ENCODE data around the gene SLC22A12.
"Not testable (repeated sequence)": the region's sequence is repeated elsewhere in the genome, so short reads cannot be mapped to it uniquely, and the experiment has no call there.

Gene SLC22A12

DNA sequence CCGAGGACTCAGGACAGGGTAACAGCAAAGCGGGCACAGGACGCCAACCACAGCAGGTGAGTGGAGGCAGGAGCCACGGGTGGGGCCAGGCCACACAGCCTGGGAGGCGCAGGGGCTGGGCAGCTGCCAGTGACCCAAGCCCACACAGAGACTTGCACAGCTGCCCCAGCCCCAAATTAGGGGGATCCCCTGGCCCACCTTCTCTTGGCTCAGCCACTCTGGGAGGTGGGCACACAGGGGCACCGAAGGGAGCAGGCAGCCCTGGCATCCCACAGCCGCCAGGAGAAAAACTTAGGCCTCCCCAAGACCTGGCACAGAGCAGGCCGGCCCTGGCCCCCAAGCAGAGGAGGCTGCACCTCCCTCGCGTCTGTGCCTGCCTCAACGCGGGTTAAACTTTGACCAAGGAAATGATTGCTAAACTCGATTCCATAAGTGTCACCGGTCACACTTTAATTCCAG lies at the start of gene SLC22A12:
Gene SLC22A12 (plus strand): TSS at position 458 of the 459 bp plus-strand sequence. CDS start 337 bp downstream, outside the sequence.
- no peak for DNase-seq (ENCODE audit: low spot score)

- DNase-seq (ENCODE audit: low spot score) = no peak
Measured at GRCh38 chr11:64542172-64543125, 48.6 kb upstream of the SLC22A12 start.

- no peak for DNase-seq (ENCODE audit: low spot score)
Measured at GRCh38 chr11:64543818-64544217, 47.2 kb upstream of the SLC22A12 start.

DNA sequence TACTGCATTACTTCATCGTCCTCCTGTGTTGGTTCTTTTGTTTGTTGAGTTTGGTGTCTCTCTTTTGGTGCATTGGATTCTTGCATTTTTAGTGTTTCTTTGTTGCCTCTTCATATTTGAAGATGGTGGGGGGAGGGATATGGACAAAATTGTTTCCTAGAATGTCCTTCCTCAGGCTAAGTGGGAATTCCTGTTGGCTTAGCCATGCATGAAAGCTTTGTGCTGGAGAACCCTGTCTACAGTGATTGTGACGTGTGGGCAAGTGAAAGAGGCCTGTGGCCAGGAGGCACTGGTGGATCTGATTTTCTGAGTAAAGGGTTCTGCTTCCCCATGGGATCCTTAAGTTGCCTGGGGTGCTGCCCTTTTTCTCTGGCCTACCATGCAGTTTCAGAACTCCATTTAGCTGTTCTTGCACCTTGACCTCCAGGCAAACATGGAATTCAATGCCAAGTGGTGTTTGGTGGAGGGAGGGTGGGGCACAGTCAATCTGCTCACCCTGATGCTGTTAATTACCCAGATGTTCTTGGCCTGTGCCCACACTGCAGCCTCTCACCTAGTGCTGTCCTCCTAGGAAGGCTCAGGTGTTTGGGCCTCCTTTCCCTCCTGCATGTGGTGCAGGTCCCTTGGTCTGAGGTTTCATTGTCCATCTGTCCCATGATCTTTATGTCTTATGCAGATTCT lies 46.3 kb upstream of the SLC22A12 start:
- no peak for DNase-seq (ENCODE audit: low spot score)

GRCh38 chr11:64545619-64546018 lies 45.4 kb upstream of the SLC22A12 start:
- peak; percentile 68 for DNase-seq (ENCODE audit: low spot score)

DNA sequence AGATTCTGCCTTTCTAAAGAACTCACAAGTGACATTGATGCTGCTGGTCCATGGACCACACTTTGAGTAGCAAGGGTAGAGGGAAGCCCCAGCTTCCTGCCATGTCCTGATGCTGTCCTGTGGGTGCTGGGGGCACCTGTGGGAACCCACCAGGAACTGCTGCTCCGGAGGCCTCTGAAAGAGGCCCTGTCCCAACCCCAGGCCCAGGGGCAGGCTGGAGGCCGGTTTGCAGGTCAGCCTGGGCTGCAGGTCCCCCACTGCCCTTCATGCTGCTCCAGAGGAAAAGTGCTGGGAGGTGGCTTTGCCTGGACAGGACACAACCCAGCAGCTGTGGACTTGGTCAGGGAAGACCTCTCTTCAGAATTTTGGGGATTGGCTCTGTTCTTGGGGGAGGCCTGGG lies 44.8 kb upstream of the SLC22A12 start:
- no peak for DNase-seq (ENCODE audit: low spot score)

DNA sequence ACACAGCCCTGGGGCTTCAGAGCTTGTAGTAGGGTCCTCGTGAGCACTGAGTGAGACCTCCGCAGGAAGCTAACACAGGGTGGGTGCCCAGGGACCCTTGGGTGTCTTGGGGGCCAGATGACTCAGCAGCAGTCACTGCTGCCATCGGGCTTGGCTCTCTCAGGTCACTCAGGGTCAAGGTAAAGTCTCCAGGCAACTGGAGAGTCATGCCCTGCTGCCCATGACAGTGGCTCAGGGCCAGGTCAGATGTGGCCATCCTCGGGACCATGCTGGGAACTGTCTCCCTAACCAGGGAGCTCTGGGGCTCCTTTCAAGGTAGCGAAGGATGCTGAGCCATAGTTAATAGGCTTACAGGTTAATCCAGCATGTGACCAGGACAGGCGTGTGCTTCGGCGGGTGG lies 44.4 kb upstream of the SLC22A12 start:
- no peak for DNase-seq (ENCODE audit: low spot score)

DNA sequence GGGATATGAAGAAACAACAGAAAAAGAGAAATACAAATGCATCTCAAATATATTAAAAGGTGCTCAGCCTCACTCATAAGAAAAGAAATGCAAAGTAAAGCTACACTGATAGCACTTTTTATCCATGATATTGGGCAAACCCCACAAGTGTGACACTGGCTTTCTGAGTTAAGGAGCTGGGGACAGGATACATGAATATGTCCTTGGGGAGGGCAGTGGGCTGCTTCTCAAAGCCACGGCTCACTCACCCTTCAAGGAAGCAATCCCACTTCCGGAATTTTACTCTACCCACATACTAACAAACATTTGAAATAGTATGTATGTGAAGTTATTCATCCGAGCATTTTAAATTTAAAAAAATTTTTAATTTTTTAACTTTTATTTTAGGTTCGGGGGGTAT lies 41.1 kb upstream of the SLC22A12 start:
- DNase-seq (ENCODE audit: low spot score) = no peak

- peak; percentile 62 for DNase-seq (ENCODE audit: low spot score)
Measured at GRCh38 chr11:64553554-64554201, 37.3 kb upstream of the SLC22A12 start.

GRCh38 chr11:64556044-64556720 lies 34.8 kb upstream of the SLC22A12 start:
- DNase-seq (ENCODE audit: low spot score) = no peak

DNA sequence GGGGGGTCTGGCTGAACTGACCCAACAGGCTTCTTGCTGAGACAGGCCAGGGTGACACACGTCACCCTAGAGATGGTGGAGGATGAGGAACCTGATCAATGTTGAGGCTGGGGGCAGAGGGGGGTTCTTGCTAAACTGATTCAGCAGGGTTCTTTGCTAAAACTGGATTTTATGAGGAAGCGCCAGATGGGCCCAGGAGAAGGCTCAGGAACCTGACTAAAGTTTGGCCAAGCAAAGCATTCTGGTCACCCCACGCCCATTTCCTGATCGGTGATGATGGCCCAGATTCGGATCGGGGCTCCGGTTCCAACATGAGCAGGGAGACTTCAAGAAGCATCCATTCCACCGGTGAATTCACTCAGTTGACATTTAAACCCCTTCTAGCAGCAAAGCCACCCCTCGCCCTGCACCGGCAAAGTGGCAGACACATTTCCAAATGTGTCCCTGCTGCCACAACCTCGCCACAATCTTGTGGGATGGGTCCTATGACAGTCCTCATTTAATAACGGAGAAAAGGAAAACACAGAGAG lies 34.2 kb upstream of the SLC22A12 start:
- no peak for DNase-seq (ENCODE audit: low spot score)

DNA sequence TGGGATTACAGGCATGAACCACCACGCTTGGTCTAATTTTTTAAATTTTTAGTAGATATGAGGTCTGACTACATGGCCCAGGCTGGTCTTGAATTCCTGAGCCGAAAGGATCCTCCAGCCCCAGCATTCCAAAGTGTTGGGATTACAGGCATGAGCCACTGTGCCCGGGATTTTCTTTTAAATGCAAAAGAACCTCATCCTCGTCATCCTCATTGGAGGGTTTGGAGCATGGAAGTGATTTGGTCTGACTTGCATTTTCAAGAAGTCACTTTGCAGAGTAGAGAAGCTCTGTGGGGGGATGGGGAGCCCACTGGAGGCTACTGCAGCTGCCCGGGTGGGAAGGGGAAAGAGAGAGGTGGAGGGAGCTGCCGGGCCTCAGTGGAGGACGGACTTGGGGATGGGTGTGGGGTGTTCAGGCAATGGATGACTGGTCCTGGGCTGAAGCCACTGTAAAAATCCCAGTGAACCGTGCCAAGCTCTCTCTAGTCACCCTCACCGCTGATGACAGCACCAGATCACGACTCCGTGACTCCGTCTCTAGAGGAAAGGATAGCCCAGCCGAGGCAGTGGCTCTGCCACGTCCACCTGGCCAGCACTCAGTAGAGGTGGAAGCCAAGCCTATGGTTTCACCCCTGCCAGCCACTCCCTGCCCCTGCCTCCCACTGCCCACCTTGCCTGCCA lies 32.8 kb upstream of the SLC22A12 start:
- no peak for DNase-seq (ENCODE audit: low spot score)

DNA sequence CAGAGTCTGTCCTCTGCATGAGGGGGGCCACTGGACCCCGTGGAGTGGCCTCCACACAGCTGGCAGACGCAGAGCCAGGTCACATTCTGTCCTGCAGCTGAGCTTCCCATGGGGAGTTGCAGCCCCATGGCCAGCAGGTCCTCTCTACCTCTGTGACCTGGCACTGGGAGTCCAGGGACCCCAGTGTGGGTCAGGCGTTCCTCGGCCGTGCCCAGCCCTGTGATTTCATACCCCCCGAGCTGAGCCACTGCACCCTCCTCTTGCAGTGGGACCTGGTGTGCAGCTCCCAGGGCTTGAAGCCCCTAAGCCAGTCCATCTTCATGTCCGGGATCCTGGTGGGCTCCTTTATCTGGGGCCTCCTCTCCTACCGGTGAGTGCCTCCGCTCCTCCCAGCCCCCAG lies 32.2 kb upstream of the SLC22A12 start:
- DNase-seq (ENCODE audit: low spot score) = no peak

- no peak for DNase-seq (ENCODE audit: low spot score)
Measured at GRCh38 chr11:64559351-64560138, 31.5 kb upstream of the SLC22A12 start.

DNA sequence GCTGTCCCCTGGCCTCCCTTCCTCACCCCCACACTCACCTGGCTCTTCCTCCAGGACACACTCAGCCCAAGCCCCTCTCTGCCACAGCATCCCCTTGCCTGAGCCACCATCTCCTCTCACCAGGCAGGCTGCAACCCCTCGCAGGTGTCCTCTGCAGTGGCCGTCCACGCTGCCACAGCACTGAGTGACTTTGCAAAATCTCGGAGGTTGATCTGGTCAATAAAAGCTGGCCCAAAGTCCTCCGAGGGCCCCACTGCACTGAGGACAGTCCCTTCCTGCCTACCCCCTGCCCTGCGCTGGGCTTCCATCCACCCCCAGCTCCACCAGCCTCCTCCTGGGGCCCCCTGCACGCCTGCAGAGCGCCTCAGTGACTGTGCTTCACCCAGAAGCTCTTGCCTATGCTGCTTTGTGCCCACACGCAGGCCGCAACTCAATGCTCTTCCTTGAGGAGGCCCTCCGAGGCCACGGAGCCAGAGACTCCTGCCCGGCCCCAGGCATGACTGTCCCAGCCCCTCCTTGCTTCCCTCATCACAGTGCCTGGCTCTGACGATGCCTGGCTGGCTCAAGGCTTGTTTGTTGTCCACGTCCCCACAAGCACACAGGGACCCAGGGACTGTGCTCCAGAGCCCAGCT lies 30.8 kb upstream of the SLC22A12 start:
- DNase-seq (ENCODE audit: low spot score) = no peak

DNA sequence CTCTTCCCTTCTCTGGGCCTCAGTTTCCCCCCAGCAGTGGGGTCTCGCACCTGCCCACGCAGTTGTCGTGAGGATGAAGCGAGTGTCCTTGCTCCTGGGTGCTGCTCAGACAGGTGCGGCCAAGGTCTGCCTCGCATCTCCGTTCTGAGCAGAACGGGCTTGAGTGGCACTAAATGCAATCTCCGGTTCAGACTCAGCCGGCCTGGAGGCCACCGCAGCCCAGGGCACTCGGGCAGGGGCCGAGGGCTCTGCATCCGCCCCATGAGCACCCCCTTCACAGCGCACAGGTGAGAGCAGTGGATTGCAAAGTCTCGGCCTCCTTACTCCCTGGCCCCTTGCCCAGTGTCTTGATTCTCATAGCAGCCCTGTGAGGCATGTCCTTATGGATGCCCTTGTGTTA lies 30.1 kb upstream of the SLC22A12 start:
- DNase-seq (ENCODE audit: low spot score) = no peak

DNA sequence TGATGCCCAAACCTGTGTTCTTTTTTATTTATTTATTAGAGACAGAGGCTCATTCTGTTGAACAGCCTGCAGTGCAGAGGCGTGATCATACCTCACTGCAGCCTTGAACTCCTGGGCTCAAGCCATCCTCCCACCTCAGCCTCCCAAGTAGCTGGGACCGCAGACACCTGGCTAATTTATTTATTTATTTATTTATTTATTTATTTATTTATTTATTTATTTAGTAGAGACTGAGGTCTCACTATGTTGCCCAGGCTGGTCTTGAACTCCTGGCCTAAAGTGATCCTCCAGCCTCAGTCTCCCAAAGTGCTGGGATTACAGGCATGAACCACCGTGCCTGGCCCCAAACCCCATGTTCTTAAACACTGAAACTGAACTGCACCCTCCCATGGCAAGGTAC lies 29.6 kb upstream of the SLC22A12 start:
- DNase-seq (ENCODE audit: low spot score) = not testable (repeated sequence)

DNA sequence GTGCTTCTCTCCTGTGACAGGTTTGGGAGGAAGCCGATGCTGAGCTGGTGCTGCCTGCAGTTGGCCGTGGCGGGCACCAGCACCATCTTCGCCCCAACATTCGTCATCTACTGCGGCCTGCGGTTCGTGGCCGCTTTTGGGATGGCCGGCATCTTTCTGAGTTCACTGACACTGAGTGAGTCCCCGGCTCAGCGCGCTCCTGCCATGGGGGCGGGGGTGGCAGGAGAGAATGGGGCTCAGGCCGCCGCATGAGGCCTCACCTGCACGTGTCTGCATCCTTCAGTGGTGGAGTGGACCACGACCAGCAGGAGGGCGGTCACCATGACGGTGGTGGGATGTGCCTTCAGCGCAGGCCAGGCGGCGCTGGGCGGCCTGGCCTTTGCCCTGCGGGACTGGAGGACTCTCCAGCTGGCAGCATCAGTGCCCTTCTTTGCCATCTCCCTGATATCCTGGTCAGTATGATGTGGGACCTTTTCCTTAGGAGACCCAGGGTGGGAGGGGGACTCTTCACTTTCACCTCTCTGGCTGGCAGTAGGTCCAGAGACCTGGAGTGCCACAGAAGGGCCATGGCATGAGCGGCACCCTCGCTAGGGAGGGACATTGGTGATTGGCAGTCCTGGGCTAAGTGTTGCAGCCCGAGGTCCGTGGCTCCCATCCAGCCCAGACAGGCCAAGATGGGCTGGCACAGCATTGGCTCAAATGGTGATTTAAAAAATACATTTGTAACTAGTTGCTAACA lies 28.9 kb upstream of the SLC22A12 start:
- DNase-seq (ENCODE audit: low spot score) = no peak

GRCh38 chr11:64562723-64563351 lies 28.2 kb upstream of the SLC22A12 start:
- no peak for DNase-seq (ENCODE audit: low spot score)
